Measurements from ENCODE around the gene OR10H4. TPM values are rescaled to one million over a fixed set of nuclear protein-coding genes. Genes with fewer than 3 reads are reported as not detected.

Gene OR10H4
- total and polyA plus RNA-seq, 2 of the 4 experiments (the other 2 are of a cell fraction) = not detected

DNA sequence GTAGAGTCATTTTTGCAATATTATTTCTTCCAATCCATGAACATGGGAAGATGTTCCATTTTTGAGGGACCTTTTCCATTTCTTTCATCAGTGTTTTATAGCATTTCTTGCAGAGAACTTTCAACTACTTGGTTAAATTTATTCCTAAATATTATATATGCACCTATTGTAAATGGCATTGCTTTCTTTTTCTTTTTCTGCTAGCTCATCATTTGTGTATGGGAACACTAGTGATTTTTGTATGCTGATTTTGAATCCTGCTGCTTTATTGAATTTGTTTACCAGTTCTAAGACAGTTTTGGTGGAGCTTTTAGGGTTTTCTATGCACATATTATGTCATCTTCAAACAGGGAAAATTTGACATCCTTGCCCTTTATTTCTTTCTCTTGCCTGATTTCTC lies 43.8 kb upstream of the OR10H4 start:
- Histone ChIP-seq H3K27me3 (ENCODE audit: control insufficient read depth, insufficient read depth, low read length) (no peaks in the 10 kb centered on the region), H3K4ac (ENCODE audit: low read depth, low read length) (no peak overlapping the region), H2BK120ac (ENCODE audit: low read depth, low read length) (no peak overlapping the region), H4K20me1 (ENCODE audit: insufficient read depth, low read length) (no peaks in the 10 kb centered on the region), H3K18ac (ENCODE audit: low read depth, low read length) (no peak overlapping the region), H4K8ac (ENCODE audit: low read depth in 2 of 2, low read length in 2 of 2) (no peak overlapping the region), H4K5ac (ENCODE audit: low read depth, low read length) (no peak overlapping the region), H3K4me3 (ENCODE audit: insufficient read depth, low read depth, low read length) (no peak overlapping the region), H2BK15ac (ENCODE audit: low read depth, low read length) (no peak overlapping the region), H2AK9ac (replicated peaks; ENCODE audit: low read depth, low read length, poor library complexity) (no peak overlapping the region), H3K4me1 (ENCODE audit: control insufficient read depth, insufficient read depth, low read length) (no peaks in the 10 kb centered on the region), H3K36me3 (ENCODE audit: control insufficient read depth, insufficient read depth, low read length) (no peaks in the 10 kb centered on the region), H3K9me1 (ENCODE audit: insufficient read depth, low read length) (no peaks in the 10 kb centered on the region), H2BK5ac (ENCODE audit: low read depth, low read length, poor library complexity, severe bottlenecking) (no peak overlapping the region), H2BK20ac (ENCODE audit: low read depth, low read length) (no peak overlapping the region), H3K79me1 (ENCODE audit: low read depth in 1 of 2, low read length in 2 of 2) (no peaks in the 10 kb centered on the region), H3K56ac (ENCODE audit: extremely low read depth, insufficient read depth, low read length) (no peak overlapping the region), H4K91ac (ENCODE audit: insufficient read depth, low read depth, low read length) (no peak overlapping the region), H3K14ac (replicated peaks; ENCODE audit: low read depth, low read length) (no peak overlapping the region), H2AFZ (replicated peaks; ENCODE audit: low read length, poor library complexity) (no peak overlapping the region), H2AK5ac (ENCODE audit: low read depth, low read length) (no peak overlapping the region), H3K9ac (ENCODE audit: low read depth, low read length) (no peak overlapping the region), H3K27ac (ENCODE audit: insufficient read depth, low read length) (no peak overlapping the region), H3K23ac (ENCODE audit: low read depth, low read length) (no peak overlapping the region), H3K9me3 (ENCODE audit: control insufficient read depth, insufficient read depth, low read length) (peaks cover 2% of the 10 kb centered on the region; the same call in 1 of the 2 replicates), H3K4me2 (ENCODE audit: low read depth, low read length) (no peak overlapping the region)
- TF ChIP-seq RCOR1 (IDR thresholded peaks at IDR 0.05; ENCODE audit: insufficient replicate concordance, low read length) = no peak
- TF ChIP-seq MAFK (IDR thresholded peaks at IDR 0.05; ENCODE audit: low read depth, low read length) = no peak
- no peak for TF ChIP-seq SMC3 (IDR thresholded peaks at IDR 0.05; ENCODE audit: low read depth, low read length)
- no peak for TF ChIP-seq MAZ (IDR thresholded peaks at IDR 0.05; ENCODE audit: borderline replicate concordance, low read depth, low read length)
- TF ChIP-seq CHD1 (IDR thresholded peaks at IDR 0.05; ENCODE audit: low read depth, low read length) = no peak
- TF ChIP-seq CTCF (conservative IDR thresholded peaks at IDR 0.05; ENCODE audit: low read depth, low read length) = no peak
- no peak for TF ChIP-seq RFX5 (IDR thresholded peaks at IDR 0.05; ENCODE audit: low read depth, low read length)
- no peak for TF ChIP-seq MXI1 (IDR thresholded peaks at IDR 0.05; ENCODE audit: borderline replicate concordance, low read depth, low read length)
- ChIA-PET CTCF (no interaction called here), POLR2A (ENCODE audit: unreplicated experiment) (no interaction called here)
- DNase-seq (no peak), ATAC-seq (ENCODE audit: low read depth) (no peak)
- intact Hi-C loops (cut with micrococcal nuclease) (no loop called here), in situ Hi-C loops (cut with MboI; ENCODE audit: low sequenced_read_pairs) (no loop called here), dilution Hi-C loops (cut with HindIII; ENCODE audit: low sequenced_read_pairs, unreplicated experiment) (no loop called here)
- BruUV-seq (replicated peaks) = no TSS peak
